ENCODE results near the gene CLCN7.

DNA sequence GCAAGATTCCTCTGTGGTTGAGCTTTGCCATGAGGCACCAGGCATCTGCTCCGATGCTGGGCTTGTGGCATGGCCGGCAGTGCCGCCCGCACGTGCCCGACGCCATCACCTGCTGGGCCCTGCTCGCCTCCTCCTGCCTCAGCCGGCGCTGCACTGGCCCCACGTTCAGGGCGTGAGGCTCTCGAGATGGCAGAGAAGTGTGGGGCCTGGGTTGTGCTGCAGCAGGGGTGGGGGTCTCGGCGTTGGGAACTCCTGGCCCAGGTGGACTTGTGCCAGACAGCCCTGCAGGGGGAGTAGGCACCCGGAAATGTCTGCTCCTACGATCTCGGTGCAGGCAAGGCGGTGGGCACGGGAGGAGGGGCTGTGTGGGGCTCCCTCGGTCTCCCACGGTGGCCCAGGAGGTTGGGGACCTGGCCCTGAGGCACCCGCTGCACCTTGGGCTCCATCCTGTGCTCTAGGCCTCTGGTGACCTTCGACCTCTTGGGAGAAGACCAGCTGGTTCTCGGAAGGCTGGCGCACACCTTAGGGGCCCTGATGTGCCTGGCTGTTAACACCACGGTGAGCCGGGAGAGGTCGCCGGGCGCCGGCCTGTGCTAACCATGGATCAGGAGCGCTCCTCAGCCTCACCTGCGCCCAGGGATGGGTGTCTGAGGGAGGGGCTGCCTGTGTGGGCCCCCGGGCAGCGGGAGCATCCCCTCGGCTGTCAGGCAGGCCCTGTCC is 31.8 kb upstream of the CLCN7 start:
- no peak for TF ChIP-seq POLR2AphosphoS5 (IDR thresholded peaks at IDR 0.05)
- TF ChIP-seq, protein P1, sequence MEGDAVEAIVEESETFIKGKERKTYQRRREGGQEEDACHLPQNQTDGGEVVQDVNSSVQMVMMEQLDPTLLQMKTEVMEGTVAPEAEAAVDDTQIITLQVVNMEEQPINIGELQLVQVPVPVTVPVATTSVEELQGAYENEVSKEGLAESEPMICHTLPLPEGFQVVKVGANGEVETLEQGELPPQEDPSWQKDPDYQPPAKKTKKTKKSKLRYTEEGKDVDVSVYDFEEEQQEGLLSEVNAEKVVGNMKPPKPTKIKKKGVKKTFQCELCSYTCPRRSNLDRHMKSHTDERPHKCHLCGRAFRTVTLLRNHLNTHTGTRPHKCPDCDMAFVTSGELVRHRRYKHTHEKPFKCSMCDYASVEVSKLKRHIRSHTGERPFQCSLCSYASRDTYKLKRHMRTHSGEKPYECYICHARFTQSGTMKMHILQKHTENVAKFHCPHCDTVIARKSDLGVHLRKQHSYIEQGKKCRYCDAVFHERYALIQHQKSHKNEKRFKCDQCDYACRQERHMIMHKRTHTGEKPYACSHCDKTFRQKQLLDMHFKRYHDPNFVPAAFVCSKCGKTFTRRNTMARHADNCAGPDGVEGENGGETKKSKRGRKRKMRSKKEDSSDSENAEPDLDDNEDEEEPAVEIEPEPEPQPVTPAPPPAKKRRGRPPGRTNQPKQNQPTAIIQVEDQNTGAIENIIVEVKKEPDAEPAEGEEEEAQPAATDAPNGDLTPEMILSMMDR (IDR thresholded peaks at IDR 0.05): no peak

Measured in gastroesophageal sphincter (tissue), 3 donors.